HG03103 (cell line): ENCODE data around the gene DSCAML1.
"Not testable (repeated sequence)": the region's sequence is repeated elsewhere in the genome, so short reads cannot be mapped to it uniquely, and the experiment has no call there.

Experiments used
- ATAC-seq: cut with Tn5 transposase; IDR thresholded peaks from one replicate; pipeline ENCODE4 v1.9.1; 2021; ENCODE audit warnings: low read depth; ENCODE audit not compliant: unreplicated experiment

The DSCAML1 gene

DNA sequence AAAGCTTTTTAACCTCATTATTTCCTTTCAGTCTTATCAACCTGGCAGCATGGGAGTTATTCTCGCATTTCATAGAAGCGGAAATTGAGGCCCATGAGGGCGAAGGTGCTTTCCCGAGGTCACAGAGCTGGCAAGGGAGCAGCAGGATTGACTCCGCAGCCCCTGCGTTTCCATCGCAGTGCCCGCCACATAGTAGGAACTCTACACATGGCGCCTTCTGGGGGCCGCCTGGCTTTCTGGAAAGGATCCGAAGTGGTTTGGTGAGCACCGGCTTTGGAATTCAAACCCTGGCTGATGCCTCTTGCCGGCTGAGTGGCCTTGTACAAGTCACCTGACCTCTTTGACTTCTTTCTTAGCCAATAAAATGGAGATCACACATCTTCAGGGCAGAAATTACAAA, 376.0 kb downstream of the DSCAML1 start:
- ATAC-seq = no peak

- ATAC-seq = no peak
These were observed 376.4 kb downstream of the DSCAML1 start for GRCh38 chr11:117420598-117420997.

DNA sequence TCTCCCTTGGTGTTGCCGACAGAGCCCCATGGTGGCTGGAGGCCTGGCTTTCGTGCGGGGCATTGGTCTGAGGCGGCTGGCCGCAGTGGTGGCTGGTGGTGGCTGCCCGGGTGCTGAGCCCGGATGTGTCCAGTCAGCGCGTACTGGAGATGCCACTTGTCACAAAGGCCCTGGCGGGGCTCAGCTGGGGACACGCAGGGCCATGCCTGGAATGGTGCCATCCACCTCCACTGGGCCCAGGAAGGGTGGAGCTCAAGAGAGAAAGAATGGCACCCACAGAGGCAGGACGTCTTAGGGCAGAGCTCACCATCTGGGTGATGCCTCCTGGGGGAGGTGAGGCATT, 376.9 kb downstream of the DSCAML1 start:
- ATAC-seq = no peak

GRCh38 chr11:117419482-117420142, 377.4 kb downstream of the DSCAML1 start:
- ATAC-seq = no peak

DNA sequence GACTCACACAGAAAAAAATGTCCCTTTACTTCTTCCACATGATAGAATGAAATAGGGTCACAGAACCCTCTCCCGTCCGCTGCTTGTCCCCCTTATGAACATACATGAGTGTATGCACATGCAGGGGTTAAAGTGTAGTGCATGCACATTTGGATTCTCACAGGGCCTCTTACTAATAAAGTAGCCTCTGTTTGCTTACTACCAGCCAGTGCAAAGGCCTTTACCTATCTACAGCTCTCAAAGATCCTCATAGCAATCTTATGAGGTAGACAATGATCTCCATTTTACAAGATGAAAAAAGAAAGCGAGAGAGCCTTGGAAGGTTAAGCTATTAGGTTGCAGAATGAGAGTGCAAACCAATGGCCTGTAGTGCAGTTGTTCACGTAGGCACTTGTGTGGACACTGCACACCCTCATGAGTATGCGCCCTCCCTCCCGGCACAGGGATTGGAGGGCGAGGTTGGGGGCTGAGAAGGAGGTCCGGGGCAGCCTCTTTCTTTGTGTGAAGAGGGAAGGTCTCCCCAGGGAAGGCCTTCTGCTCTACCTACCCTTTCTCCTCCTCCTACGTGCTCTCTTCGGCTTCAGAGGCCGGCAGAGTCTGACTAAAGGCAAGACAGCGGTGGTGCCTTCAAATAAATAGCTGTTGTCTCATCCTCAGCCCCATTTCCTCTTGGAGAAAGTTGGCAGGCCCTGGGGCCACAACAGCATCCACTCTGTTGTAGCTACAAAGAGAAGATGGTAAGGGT, 378.1 kb downstream of the DSCAML1 start:
- no peak for ATAC-seq

GRCh38 chr11:117417856-117418255, 379.2 kb downstream of the DSCAML1 start:
- no peak for ATAC-seq

DNA sequence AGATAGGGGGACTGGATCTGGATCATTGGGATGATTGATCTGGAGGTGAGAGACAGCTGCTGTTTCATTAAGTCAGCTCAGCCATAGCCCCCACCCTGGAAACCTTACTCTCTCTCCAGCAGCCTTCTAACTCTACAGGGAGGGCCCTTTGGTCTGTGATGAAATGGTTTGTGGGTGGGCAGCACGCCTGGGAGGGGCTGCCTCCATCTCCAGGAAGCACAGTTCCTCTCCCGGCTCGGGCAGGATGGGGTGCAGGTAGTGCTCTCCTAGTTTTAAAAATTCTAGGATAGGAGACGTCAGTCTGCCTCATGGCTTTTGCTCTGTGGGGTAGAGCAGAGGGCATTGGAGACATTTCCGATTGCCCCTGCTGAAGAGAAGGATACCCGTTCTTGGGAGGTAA, 379.7 kb downstream of the DSCAML1 start:
- ATAC-seq = no peak

DNA sequence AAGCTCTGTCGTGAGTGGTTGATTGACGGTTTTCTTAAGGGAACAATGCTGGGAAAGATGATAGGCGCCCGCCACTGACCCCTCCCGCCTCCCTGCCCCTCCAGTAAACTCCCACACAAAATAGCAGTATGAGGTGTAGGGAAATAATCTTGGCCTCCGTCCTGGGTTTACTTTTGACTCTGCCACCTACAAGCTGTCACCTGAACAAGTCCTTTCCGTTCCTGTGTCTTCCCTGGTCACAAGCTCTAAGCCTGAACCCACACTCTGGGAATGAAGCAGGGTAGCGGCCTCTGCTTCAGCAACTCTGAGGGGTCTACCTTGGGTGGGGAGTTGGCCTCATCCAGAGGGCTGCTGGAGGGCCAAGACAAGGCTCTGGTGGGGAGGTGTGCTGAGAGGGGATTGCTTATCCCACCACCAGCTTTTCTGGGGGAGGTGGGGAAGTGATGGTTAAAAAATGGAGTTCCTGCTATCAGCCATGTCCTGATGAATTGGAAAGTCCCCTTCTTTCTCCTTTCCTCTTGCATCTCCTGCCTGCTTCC, 381.6 kb downstream of the DSCAML1 start:
- no peak for ATAC-seq

DNA sequence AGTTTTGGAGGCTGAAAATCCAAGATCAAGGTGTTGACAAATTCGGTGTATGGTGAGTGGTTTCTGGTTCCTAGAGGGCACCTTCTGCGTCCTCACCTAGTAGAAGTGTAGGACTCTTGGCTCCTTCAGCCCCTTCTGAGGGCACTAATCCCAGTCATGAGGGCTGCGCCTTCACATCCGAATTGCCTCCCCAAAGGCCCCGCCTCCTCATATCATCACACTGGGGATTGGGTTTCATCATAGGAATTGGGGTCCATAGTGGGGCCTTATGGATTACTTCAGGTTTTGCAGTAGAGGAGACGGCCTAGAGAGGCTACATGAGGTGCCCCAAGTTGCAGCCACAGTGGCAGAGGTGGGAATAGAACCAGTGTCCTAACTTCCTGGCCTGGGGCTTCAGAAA, 382.3 kb downstream of the DSCAML1 start:
- no peak for ATAC-seq

GRCh38 chr11:117413616-117414015, 383.4 kb downstream of the DSCAML1 start:
- no peak for ATAC-seq

- no peak for ATAC-seq
These were observed 384.3 kb downstream of the DSCAML1 start for GRCh38 chr11:117412653-117413275.

- no peak for ATAC-seq
These were observed 384.8 kb downstream of the DSCAML1 start for GRCh38 chr11:117412176-117412575.

DNA sequence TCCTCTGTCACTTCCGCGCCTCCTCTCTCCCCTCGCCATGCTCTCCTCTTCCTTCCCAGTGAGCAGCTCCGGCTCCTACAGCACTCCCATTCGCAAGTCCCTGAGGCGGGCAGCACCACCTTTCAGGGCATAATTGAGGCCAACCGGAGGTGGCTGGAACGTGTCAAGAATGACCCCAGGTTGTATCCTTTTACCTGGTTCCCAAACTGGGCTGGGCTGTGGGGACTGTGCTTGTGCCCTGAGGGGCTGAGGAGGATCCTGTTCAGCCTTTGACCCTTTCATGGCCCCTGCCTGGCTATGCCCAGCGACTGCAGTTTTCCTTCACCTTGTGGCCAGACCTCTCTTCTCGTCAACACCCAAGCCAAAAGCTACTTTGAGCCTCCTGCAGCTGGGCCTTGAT, 385.3 kb downstream of the DSCAML1 start:
- ATAC-seq = no peak

DNA sequence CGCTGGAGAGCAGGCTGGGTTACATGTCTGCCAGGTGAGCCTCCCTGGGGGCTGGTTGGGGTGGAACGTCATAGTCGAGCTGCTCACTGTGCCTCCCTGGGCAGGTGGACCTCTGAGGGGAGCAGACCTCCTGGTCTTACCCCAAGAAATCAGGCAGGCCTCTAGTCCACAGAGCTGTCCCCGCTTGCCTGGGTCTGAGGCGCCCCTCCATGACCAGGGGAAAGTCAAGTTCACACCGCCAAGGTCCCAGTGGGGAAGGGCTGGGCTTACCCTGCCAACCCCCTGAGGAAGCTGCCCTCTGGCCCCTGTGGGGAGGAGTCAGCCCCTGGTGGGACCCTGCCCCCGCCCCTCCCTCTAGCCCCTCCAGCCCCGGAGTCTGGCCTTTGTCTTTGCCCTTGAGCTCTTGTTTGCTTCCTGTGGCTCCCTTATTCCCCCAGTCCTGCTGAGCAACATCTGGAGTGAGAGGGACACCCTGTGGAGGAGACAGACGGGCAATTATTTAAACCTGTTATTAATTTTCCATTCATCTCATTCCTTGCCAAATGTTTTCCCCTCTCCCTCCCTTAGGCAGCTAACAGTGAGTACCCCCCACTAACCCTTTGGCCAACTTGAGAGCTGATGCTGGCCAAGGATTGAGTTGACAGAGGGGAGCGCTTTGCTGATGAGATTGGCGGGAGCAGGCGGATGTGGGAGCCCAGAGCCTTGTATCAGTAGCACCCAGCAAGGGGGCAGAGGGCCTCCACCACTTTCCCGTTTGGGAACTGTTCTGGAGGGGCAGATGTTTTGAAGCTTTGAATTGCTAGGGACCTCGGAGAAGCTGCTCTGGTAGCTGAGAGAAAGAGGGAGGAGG, 385.9 kb downstream of the DSCAML1 start:
- no peak for ATAC-seq

- ATAC-seq = no peak
These were observed 386.8 kb downstream of the DSCAML1 start for GRCh38 chr11:117410238-117410637.

DNA sequence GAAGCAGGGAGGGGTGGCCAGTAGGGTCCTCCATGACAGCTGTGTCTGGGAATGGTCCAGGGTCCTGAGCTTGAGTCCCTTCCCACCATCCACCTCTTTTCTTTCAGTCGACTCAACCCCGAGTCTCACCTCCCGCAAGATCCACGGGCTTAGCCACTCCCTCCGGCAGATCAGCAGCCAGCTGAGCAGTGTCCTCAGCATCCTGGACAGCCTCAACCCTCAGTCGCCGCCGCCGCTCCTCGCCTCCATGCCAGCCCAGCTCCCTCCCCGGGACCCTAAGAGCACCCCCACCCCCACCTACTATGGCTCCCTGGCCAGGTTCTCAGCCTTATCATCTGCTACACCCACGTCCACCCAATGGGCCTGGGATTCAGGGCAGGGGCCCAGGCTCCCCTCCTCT, 387.5 kb downstream of the DSCAML1 start:
- ATAC-seq = no peak

DNA sequence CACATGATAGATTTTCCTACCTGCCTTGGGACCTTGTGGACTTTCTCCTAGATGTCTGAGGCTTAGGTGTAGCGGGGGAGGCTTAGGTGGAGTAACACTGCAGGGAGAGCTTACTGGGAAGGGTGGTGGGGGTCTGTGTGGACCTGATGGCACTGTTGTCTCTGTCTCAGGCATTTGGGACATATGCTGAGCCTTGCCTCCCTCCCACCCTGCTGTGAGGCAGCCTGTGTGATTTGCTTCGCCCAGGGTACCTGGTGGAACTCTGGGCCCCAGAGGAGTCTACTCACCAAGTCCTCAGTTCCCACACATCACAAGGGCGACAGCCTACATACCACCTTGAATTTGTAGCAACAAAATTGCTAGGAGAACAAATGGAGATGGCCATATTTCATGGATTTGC, 388.7 kb downstream of the DSCAML1 start:
- no peak for ATAC-seq

DNA sequence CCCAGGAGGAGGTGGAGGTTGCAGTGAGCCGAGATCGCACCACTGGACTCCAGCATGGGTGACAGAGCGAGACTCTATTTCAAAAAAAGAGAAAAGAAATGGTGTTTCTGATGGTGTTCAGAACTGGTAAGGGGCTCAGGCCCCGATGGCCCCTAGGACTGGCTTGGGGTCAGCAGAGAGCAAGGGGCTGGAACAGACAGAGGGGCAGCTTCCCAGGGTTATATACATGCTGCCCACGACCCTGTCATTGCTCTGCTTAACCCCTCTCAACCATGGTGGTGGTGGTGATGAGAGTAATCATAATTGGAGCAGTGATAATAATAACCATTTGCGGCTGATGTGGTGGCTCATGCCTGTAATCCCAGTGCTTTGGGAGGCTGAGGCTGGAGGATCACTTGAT, 390.0 kb downstream of the DSCAML1 start:
- ATAC-seq = no peak

- ATAC-seq = not testable (repeated sequence)
These were observed 391.1 kb downstream of the DSCAML1 start for GRCh38 chr11:117405898-117406297.

GRCh38 chr11:117399100-117399840, 397.7 kb downstream of the DSCAML1 start:
- not testable (repeated sequence) for ATAC-seq
